ENCODE measurements around the gene STXBP4. TPM values are rescaled to one million over a fixed set of nuclear protein-coding genes. Genes with fewer than 3 reads are reported as not detected.

Gene STXBP4
- total RNA-seq, 1 donor from 2014 or later, result 3.8 TPM

- intact Hi-C loops (cut with DNase I), result no loop called here
- DNase-seq (peak; percentile 27), ATAC-seq (ENCODE audit: poor library complexity) (peak; percentile 10)
These were observed 218.6 kb downstream of the STXBP4 start for GRCh38 chr17:55186937-55187770.

GRCh38 chr17:55190748-55191147, 222.2 kb downstream of the STXBP4 start:
- ATAC-seq (ENCODE audit: poor library complexity) (no peak), DNase-seq (no peak)
- intact Hi-C loops (cut with DNase I), result no loop called here

- ATAC-seq (ENCODE audit: poor library complexity) (no peak), DNase-seq (no peak)
- intact Hi-C loops (cut with DNase I), result no loop called here
These were observed 230.3 kb downstream of the STXBP4 start for GRCh38 chr17:55198690-55199370.

DNA sequence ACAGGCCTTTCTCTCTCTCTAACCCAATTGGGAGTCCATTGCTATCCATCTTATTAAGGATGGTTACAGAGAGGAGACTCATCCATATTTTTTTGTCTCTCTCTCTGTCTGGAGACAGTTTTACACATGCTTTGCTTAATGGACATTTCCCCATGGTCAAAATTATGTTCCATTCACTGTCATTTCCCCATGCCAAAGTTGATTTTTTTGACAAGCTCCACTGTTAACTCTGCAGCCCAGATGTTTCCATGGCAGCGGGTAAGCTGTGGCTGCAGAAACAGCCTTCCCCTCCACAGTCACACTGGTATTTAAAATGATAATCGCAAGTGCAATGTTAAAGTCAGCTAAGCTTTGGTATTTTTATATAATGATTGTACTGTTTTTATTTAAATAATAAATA, 232.3 kb downstream of the STXBP4 start:
- ATAC-seq (ENCODE audit: poor library complexity), result no peak

DNA sequence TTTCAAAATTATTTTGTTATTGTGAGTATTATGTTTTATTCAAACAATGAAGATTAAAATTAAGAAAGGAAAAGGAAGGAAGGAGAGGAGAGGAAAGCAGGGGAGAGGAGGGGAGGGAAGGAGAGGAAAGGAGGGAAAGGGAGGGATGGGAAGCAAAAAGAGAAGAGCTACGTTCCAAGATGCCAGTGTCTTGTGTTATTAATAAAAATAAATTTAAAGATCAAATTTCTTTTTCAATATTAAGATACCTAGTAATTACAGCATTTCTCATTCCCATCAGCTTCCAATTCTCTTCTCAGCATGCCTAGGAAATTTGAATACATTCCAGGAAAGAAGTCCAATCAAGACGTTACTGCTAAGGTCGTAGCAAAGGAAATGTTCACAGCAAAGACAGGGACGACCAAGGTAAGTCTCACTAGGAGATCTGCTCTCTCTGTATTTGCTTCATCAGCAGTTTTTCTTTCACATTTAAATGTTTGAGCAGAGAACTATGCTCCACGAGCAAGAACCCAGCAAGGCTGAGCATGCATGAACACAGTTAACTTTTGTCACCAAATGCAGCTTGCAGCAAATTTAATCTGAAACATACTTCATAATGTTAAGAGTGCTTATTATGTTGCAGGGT, 232.9 kb downstream of the STXBP4 start:
- intact Hi-C loops (cut with DNase I), result no loop called here
- DNase-seq, result no peak

More for the DNA sequence above, 232.3 kb downstream of the STXBP4 start:
- intact Hi-C loops (cut with DNase I), result no loop called here
- DNase-seq, result no peak

GRCh38 chr17:55202896-55203295, 234.3 kb downstream of the STXBP4 start:
- DNase-seq (no peak), ATAC-seq (ENCODE audit: poor library complexity) (no peak)
- intact Hi-C loops (cut with DNase I), result no loop called here

More for the DNA sequence above, 232.9 kb downstream of the STXBP4 start:
- ATAC-seq (ENCODE audit: poor library complexity), result no peak

GRCh38 chr17:55208078-55208812, 239.7 kb downstream of the STXBP4 start:
- intact Hi-C loops (cut with DNase I), result no loop called here
- no peak for ATAC-seq (ENCODE audit: poor library complexity)
- DNase-seq, result no peak

GRCh38 chr17:55210292-55210691, 241.7 kb downstream of the STXBP4 start:
- ATAC-seq (ENCODE audit: poor library complexity) (no peak), DNase-seq (no peak)
- intact Hi-C loops (cut with DNase I), result no loop called here

GRCh38 chr17:55212880-55213279, 244.3 kb downstream of the STXBP4 start:
- intact Hi-C loops (cut with DNase I), result no loop called here
- no peak for ATAC-seq (ENCODE audit: poor library complexity)
- no peak for DNase-seq

- ATAC-seq (ENCODE audit: poor library complexity), result no peak
- intact Hi-C loops (cut with DNase I), result no loop called here
These were observed 247.1 kb downstream of the STXBP4 start for GRCh38 chr17:55215711-55216110.

DNA sequence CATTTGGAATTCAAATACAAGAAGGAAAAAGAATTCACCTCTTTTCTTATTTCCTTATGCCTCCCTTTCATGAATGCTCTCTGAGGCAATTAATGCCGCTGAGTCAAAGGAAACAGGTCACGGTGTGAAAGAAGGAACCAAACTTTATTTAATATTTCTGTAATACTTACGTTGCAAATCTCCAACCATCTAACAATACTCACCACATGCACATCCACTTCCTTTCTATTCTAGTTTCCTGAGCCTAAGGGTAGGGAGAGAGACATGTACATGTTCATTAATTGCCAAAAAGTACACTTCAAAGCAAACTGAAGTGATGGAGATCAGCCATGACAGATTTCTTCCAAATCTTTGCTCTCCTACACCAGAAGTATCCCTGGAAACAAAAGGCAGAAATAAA, 248.3 kb downstream of the STXBP4 start:
- intact Hi-C loops (cut with DNase I), result no loop called here
- no peak for ATAC-seq (ENCODE audit: poor library complexity)
- no peak for DNase-seq

More at GRCh38 chr17:55215711-55216110, 247.1 kb downstream of the STXBP4 start:
- no peak for DNase-seq

DNA sequence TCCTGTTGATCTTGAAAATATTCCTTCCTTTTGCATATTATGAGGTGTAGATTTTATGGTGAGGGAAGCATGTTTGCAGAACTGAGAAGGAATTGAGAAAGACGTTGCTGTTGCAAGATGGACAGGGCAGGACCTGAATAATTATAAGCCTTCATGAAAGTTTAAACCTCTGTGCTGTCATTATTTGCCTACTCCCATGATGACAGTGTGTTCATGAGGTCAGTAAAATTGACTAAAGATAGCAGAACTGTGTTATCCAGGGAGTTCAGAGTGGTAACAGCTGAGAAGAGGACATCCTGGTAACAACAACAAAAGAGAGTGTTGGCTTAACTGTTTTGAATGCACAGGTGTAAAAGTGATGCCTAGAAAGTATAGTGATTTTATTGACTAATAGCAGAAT, 250.9 kb downstream of the STXBP4 start:
- intact Hi-C loops (cut with DNase I), result no loop called here
- ATAC-seq (ENCODE audit: poor library complexity) (no peak), DNase-seq (no peak)

DNA sequence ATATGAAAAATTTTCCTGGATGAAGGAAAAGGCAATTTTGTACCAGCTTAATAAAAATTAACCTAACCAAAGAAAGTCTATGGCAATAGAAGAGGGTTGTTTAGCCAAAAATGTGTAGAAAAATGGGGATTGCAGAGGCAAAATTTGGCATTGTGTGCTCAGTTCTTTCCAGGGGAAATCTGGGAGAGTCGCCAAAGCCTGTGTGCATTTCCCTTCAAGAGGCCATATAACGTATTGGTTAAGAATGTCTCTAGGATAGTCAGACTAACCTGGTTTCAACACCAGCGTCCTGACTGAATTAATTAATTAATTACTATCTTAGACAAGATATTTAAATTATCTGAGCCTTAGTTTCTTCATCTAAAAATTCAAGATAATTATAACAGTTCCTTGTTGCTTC, 251.4 kb downstream of the STXBP4 start:
- intact Hi-C loops (cut with DNase I), result no loop called here
- DNase-seq (no peak), ATAC-seq (ENCODE audit: poor library complexity) (no peak)

Other genes with a start within 250 kb of the STXBP4 start
- 7.0 TPM for gene TOM1L1, start 67.9 kb upstream of the STXBP4 start, total RNA-seq
- 62.7 TPM for gene COX11, start 111 bp upstream of the STXBP4 start, total RNA-seq